Measurements from ENCODE around the gene MYO3B.

MYO3B gene

GRCh38 chr2:170253721-170254230 lies 75.8 kb downstream of the MYO3B start:
- Histone ChIP-seq H3K27ac (ENCODE audit: low read depth, low read length) (no peak overlapping the region), H3K79me1 (ENCODE audit: low read length) (no peaks in the 10 kb centered on the region), H3K36me3 (ENCODE audit: control insufficient read depth in 1 of 2, insufficient read depth in 2 of 2, low read length in 2 of 2) (no peaks in the 10 kb centered on the region), H3K27me3 (ENCODE audit: insufficient read depth, low read length) (no peaks in the 10 kb centered on the region), H3K79me2 (ENCODE audit: control insufficient read depth, insufficient read depth, low read length, poor library complexity) (no peaks in the 10 kb centered on the region), H3K9ac (ENCODE audit: low read length) (no peak overlapping the region), H4K91ac (ENCODE audit: low read depth, low read length) (no peak overlapping the region), H3K14ac (ENCODE audit: low read length) (no peak overlapping the region), H3K9me3 (ENCODE audit: insufficient read depth, low read depth, low read length) (peaks cover 2% of the 10 kb centered on the region), H3K4me1 (ENCODE audit: control insufficient read depth in 1 of 2, insufficient read depth in 2 of 2, low read length in 2 of 2) (no peaks in the 10 kb centered on the region), H2BK120ac (ENCODE audit: insufficient read depth, low read length, poor library complexity) (no peak overlapping the region), H3K4me3 (ENCODE audit: low read depth, low read length) (no peak overlapping the region), H3K4ac (ENCODE audit: low read depth, low read length) (no peak overlapping the region), H2AFZ (ENCODE audit: insufficient read depth, low read length, poor library complexity) (no peak overlapping the region), H3K18ac (ENCODE audit: low read length) (no peak overlapping the region), H4K8ac (ENCODE audit: low read depth, low read length) (no peak overlapping the region), H2AK5ac (ENCODE audit: low read length) (no peak overlapping the region), H2BK5ac (ENCODE audit: low read depth, low read length, poor library complexity) (no peak overlapping the region), H2BK12ac (ENCODE audit: low read length) (no peak overlapping the region), H4K12ac (ENCODE audit: low read depth, low read length) (no peak overlapping the region), H3K4me2 (ENCODE audit: low read length) (no peak overlapping the region), H3K23ac (ENCODE audit: low read length) (no peak overlapping the region)
- WGBS (ENCODE audit: extremely low coverage, insufficient coverage, insufficient read length), result no CpG with 5 or more reads among the region's 6 CpGs
- no peak for DNase-seq

DNA sequence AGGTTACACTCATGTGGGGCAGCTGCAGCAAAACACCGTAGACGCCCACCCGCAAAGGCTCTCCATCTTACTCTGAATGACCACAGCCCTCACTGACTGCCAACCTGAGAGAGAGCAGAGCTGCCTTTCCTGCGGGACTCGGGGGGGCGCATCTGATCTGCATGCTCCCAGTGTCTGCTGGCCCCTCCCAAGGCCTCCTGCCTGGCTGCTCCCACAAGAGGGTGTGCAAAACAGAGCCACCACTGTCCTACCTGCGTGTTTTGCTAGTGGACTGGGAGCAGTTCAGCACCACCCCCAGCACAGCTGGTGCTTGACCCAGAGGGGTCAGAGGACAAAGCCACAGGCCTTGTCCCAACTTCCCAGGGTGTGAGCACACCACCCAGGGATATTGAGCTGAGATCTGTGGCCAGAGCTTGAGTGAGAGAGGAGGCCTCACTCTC lies 76.4 kb downstream of the MYO3B start:
- Histone ChIP-seq H4K12ac (ENCODE audit: low read depth, low read length) (no peak overlapping the region), H4K91ac (ENCODE audit: low read depth, low read length) (no peak overlapping the region), H2AFZ (ENCODE audit: insufficient read depth, low read length, poor library complexity) (no peak overlapping the region), H2AK5ac (ENCODE audit: low read length) (no peak overlapping the region), H2BK12ac (ENCODE audit: low read length) (no peak overlapping the region), H3K9ac (ENCODE audit: low read length) (no peak overlapping the region), H3K79me2 (ENCODE audit: control insufficient read depth, insufficient read depth, low read length, poor library complexity) (no peaks in the 10 kb centered on the region), H2BK120ac (ENCODE audit: insufficient read depth, low read length, poor library complexity) (no peak overlapping the region), H3K4me3 (ENCODE audit: low read depth, low read length) (no peak overlapping the region), H3K4me1 (ENCODE audit: control insufficient read depth in 1 of 2, insufficient read depth in 2 of 2, low read length in 2 of 2) (no peaks in the 10 kb centered on the region), H3K36me3 (ENCODE audit: control insufficient read depth in 1 of 2, insufficient read depth in 2 of 2, low read length in 2 of 2) (no peaks in the 10 kb centered on the region), H4K8ac (ENCODE audit: low read depth, low read length) (no peak overlapping the region), H3K18ac (ENCODE audit: low read length) (no peak overlapping the region), H3K23ac (ENCODE audit: low read length) (no peak overlapping the region), H3K14ac (ENCODE audit: low read length) (no peak overlapping the region), H2BK5ac (ENCODE audit: low read depth, low read length, poor library complexity) (no peak overlapping the region), H3K9me3 (ENCODE audit: insufficient read depth, low read depth, low read length) (peaks cover 2% of the 10 kb centered on the region), H3K27me3 (ENCODE audit: insufficient read depth, low read length) (no peaks in the 10 kb centered on the region), H3K27ac (ENCODE audit: low read depth, low read length) (no peak overlapping the region), H3K4me2 (ENCODE audit: low read length) (no peak overlapping the region), H3K4ac (ENCODE audit: low read depth, low read length) (no peak overlapping the region), H3K79me1 (ENCODE audit: low read length) (no peaks in the 10 kb centered on the region)
- WGBS (ENCODE audit: extremely low coverage, insufficient coverage, insufficient read length), result no CpG with 5 or more reads among the region's 7 CpGs
- no peak for DNase-seq

DNA sequence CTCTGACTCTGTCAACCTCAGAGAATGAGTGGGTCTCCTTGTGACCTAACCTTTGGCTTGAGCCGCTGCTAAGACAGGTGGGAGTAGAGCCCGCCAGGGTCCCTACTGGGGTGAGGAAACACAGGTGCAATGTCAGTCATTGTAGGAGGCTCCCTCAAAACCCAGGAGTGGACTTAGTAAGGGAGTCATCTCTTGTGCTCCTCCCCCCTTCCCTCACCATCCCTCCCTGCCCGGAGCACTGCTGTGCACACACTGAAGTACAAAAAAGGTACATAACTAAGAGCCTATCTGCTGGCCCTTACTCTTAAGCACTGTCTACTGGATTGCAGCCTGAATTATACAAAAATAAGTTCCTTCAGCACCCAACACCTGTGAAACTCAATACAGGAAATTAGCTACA lies 77.2 kb downstream of the MYO3B start:
- Histone ChIP-seq H3K27me3 (ENCODE audit: insufficient read depth, low read length) (no peaks in the 10 kb centered on the region), H2BK120ac (ENCODE audit: insufficient read depth, low read length, poor library complexity) (no peak overlapping the region), H3K14ac (ENCODE audit: low read length) (no peak overlapping the region)

GRCh38 chr2:170255971-170256370 lies 78.0 kb downstream of the MYO3B start:
- Histone ChIP-seq H2BK120ac (ENCODE audit: insufficient read depth, low read length, poor library complexity) (no peak overlapping the region), H3K79me2 (ENCODE audit: control insufficient read depth, insufficient read depth, low read length, poor library complexity) (no peaks in the 10 kb centered on the region), H4K12ac (ENCODE audit: low read depth, low read length) (no peak overlapping the region), H3K23ac (ENCODE audit: low read length) (no peak overlapping the region), H4K8ac (ENCODE audit: low read depth, low read length) (no peak overlapping the region), H3K27me3 (ENCODE audit: insufficient read depth, low read length) (no peaks in the 10 kb centered on the region), H2BK12ac (ENCODE audit: low read length) (no peak overlapping the region), H3K36me3 (ENCODE audit: control insufficient read depth in 1 of 2, insufficient read depth in 2 of 2, low read length in 2 of 2) (no peaks in the 10 kb centered on the region), H3K4me1 (ENCODE audit: control insufficient read depth in 1 of 2, insufficient read depth in 2 of 2, low read length in 2 of 2) (no peaks in the 10 kb centered on the region), H3K9me3 (ENCODE audit: insufficient read depth, low read depth, low read length) (no peaks in the 10 kb centered on the region), H3K18ac (ENCODE audit: low read length) (no peak overlapping the region), H2AK5ac (ENCODE audit: low read length) (no peak overlapping the region), H3K4me3 (ENCODE audit: low read depth, low read length) (no peak overlapping the region), H3K79me1 (ENCODE audit: low read length) (no peaks in the 10 kb centered on the region), H3K4ac (ENCODE audit: low read depth, low read length) (no peak overlapping the region), H3K14ac (ENCODE audit: low read length) (no peak overlapping the region), H2BK5ac (ENCODE audit: low read depth, low read length, poor library complexity) (no peak overlapping the region), H3K4me2 (ENCODE audit: low read length) (no peak overlapping the region), H3K9ac (ENCODE audit: low read length) (no peak overlapping the region), H3K27ac (ENCODE audit: low read depth, low read length) (no peak overlapping the region), H2AFZ (ENCODE audit: insufficient read depth, low read length, poor library complexity) (no peak overlapping the region), H4K91ac (ENCODE audit: low read depth, low read length) (no peak overlapping the region)
- no CpG with 5 or more reads among the region's 1 CpG for WGBS (ENCODE audit: extremely low coverage, insufficient coverage, insufficient read length)
- DNase-seq, result peak in 1 of 2 donors; percentile 70

More for the DNA sequence above, 77.2 kb downstream of the MYO3B start:
- H3K36me3 ChIP-seq (ENCODE audit: control insufficient read depth in 1 of 2, insufficient read depth in 2 of 2, low read length in 2 of 2), result no peaks in the 10 kb centered on the region
- H3K4ac ChIP-seq (ENCODE audit: low read depth, low read length), result no peak overlapping the region
- H3K18ac ChIP-seq (ENCODE audit: low read length), result no peak overlapping the region
- no peak overlapping the region for H3K4me2 ChIP-seq (ENCODE audit: low read length)
- H3K4me3 ChIP-seq (ENCODE audit: low read depth, low read length), result no peak overlapping the region
- peaks cover 2% of the 10 kb centered on the region for H3K9me3 ChIP-seq (ENCODE audit: insufficient read depth, low read depth, low read length)
- DNase-seq, result no peak
- H3K9ac ChIP-seq (ENCODE audit: low read length), result no peak overlapping the region
- H3K79me2 ChIP-seq (ENCODE audit: control insufficient read depth, insufficient read depth, low read length, poor library complexity), result no peaks in the 10 kb centered on the region
- H2AFZ ChIP-seq (ENCODE audit: insufficient read depth, low read length, poor library complexity), result no peak overlapping the region
- H3K27ac ChIP-seq (ENCODE audit: low read depth, low read length), result no peak overlapping the region
- no peak overlapping the region for H2BK12ac ChIP-seq (ENCODE audit: low read length)
- H2AK5ac ChIP-seq (ENCODE audit: low read length), result no peak overlapping the region
- H4K12ac ChIP-seq (ENCODE audit: low read depth, low read length), result no peak overlapping the region
- no peak overlapping the region for H3K23ac ChIP-seq (ENCODE audit: low read length)
- no CpG with 5 or more reads among the region's 3 CpGs for WGBS (ENCODE audit: extremely low coverage, insufficient coverage, insufficient read length)
- no peaks in the 10 kb centered on the region for H3K4me1 ChIP-seq (ENCODE audit: control insufficient read depth in 1 of 2, insufficient read depth in 2 of 2, low read length in 2 of 2)
- H3K79me1 ChIP-seq (ENCODE audit: low read length), result no peaks in the 10 kb centered on the region
- H4K91ac ChIP-seq (ENCODE audit: low read depth, low read length), result no peak overlapping the region
- no peak overlapping the region for H4K8ac ChIP-seq (ENCODE audit: low read depth, low read length)
- no peak overlapping the region for H2BK5ac ChIP-seq (ENCODE audit: low read depth, low read length, poor library complexity)

All from trophoblast cell (in vitro differentiated cells and primary cell).